GM18951 (cell line): ENCODE data around the gene NFKBIE.

ENCODE experiments used
- POLR2A ChIP-seq: IDR thresholded peaks from 4 replicates; pipeline ENCODE4 v1.6.1; 2011; ENCODE audit warnings: mild to moderate bottlenecking; ENCODE audit not compliant: insufficient read length, insufficient read depth; ENCODE audit errors: extremely low read depth
- in situ Hi-C: fragments of 300-500 bp; cut with MboI; formaldehyde crosslinking; loops from one replicate; pipeline ENCODE4 v1.12.0; 2022; ENCODE audit warnings: low sequenced_read_pairs, mixed read lengths, inconsistent platforms; ENCODE audit not compliant: unreplicated experiment

NFKBIE gene

DNA sequence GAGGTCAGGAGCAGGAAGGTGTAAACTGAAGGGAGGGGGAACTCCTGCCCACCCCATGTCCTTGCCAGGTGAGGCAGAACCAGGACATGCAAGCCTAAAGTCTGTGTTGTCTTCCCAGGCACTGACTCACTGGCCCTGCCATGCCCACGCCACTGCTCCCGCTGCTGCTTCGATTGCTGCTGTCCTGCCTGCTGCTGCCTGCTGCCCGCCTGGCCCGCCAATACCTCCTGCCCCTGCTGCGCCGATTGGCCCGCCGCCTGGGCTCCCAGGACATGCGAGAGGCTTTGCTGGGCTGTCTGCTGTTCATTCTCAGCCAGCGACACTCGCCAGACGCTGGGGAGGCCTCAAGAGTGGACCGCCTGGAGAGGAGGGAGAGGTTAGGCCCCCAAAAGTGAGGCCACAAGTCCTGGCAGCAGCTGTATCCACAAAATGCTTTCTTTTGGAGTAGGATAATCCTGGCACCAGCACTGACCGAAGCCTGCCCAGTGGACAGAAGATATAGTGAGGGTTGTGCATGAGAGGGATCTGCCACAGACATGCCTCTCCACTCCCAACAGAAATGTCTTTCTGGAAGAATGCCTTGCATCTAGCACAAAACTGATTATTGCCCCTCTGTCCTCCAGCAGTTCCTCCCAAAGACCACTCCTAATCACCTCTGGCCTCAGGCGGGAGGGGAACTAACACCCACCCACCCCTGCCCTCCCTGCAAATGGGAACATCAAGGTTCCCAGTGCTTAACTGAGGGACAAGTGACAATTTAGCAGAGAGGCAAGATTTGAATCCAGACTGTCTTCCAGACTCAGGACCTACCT, 47.8 kb downstream of the NFKBIE start:
- no peak for TF ChIP-seq POLR2A
- in situ Hi-C loops: no loop called here

- in situ Hi-C loops: no loop called here
- TF ChIP-seq POLR2A: no peak
These were observed 48.5 kb downstream of the NFKBIE start, which contains the start of gene MYMX for GRCh38 chr6:44216677-44217331. Gene MYMX (plus strand): TSS chr6:44216926. CDS start chr6:44217472, 546 bp downstream.

DNA sequence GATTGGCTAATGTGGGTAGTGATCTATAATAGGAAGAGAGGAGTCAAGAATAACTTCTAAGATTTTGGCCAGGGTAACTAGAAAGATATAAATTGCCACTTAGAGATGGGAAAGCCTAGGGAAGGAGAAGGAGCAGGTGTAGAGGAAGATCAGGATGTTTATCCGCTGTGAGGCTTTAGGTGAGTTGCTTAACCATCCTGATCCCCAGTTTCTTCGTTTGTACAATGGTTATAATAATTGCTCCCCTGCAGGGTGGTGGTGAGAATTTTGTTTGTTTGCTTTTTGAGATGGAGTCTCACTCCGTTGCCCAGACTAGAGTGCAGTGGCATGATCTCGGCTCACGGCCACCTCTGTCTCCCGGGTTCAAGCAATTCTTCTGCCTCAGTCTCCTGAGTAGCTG, 51.0 kb downstream of the NFKBIE start:
- in situ Hi-C loops: no loop called here

GRCh38 chr6:44211284-44211683, 54.1 kb downstream of the NFKBIE start:
- TF ChIP-seq POLR2A: no peak
- in situ Hi-C loops: no loop called here

More for the DNA sequence above, 51.0 kb downstream of the NFKBIE start:
- no peak for TF ChIP-seq POLR2A
